Measurements from ENCODE around the gene MPPED2.
A peak's percentile ranks its signal among the peaks of the same experiment; 100 is the strongest.

The MPPED2 gene

DNA sequence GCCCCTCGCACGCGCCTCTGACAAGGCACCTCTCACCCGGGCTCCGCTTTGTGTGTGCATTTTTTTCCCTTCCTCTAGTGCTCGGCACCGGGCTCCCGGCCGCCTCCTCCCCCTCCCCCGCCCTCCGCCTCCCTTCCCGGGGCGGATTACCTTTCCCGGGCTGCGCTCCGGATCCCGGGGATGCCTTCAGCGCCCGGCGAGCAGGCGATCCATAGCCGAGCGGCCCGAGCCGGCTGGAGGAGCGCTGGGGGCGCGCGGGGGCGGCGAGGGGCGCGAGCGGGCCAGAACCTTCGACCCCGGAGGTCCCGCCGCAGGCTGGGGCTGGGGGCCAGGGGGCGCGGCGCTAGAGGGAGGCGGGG, 282 bp downstream of the MPPED2 start:
- DNase-seq (ENCODE audit: insufficient read length, low spot score): no peak

DNA sequence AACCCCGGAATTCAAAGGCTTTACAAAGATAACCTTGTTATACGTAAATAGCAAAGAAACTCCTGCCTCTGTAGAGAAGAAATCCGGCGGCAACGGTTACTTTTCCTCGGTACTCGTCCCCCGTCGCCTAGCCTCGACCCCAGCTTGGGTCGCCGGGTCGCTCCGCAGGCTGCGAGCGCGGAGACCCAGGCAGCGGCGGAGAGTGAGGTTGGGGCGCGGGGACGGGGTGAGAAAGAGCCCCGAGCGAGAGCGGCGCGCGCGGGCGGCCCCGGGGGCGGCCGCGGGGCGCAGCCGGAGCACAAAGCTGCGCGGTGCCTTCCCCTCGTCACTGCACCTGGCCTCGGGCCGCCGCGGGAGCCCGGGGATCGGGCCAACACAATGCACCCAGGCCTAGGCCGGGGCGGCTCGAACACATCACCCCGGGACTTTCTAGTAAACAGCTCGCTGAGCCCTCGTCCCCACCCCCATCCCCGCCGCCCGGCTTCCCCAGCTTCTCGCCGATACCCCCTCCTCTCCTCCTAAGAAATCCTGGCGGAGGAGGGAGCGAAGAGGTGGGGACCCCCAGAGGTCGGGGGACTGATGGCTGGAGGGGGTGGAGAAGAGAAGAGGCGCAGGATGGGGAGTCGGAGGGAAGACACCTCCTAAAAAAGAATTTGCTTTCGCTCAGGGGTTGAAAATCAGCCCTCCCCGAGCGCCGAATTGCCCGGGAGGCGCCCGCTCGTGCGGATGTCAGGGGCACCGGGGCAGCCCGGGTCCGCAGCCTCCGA, 845 bp downstream of the MPPED2 start:
- TF ChIP-seq, protein P1, sequence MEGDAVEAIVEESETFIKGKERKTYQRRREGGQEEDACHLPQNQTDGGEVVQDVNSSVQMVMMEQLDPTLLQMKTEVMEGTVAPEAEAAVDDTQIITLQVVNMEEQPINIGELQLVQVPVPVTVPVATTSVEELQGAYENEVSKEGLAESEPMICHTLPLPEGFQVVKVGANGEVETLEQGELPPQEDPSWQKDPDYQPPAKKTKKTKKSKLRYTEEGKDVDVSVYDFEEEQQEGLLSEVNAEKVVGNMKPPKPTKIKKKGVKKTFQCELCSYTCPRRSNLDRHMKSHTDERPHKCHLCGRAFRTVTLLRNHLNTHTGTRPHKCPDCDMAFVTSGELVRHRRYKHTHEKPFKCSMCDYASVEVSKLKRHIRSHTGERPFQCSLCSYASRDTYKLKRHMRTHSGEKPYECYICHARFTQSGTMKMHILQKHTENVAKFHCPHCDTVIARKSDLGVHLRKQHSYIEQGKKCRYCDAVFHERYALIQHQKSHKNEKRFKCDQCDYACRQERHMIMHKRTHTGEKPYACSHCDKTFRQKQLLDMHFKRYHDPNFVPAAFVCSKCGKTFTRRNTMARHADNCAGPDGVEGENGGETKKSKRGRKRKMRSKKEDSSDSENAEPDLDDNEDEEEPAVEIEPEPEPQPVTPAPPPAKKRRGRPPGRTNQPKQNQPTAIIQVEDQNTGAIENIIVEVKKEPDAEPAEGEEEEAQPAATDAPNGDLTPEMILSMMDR (IDR thresholded peaks at IDR 0.05; ENCODE audit: insufficient read depth, missing control alignments): no peak
- FAIRE-seq (no peak), DNase-seq (ENCODE audit: insufficient read length, low spot score) (peak; percentile 18)

More for the DNA sequence above, 282 bp downstream of the MPPED2 start:
- FAIRE-seq: no peak
- TF ChIP-seq, protein P1 (IDR thresholded peaks at IDR 0.05; ENCODE audit: insufficient read depth, missing control alignments): no peak

DNA sequence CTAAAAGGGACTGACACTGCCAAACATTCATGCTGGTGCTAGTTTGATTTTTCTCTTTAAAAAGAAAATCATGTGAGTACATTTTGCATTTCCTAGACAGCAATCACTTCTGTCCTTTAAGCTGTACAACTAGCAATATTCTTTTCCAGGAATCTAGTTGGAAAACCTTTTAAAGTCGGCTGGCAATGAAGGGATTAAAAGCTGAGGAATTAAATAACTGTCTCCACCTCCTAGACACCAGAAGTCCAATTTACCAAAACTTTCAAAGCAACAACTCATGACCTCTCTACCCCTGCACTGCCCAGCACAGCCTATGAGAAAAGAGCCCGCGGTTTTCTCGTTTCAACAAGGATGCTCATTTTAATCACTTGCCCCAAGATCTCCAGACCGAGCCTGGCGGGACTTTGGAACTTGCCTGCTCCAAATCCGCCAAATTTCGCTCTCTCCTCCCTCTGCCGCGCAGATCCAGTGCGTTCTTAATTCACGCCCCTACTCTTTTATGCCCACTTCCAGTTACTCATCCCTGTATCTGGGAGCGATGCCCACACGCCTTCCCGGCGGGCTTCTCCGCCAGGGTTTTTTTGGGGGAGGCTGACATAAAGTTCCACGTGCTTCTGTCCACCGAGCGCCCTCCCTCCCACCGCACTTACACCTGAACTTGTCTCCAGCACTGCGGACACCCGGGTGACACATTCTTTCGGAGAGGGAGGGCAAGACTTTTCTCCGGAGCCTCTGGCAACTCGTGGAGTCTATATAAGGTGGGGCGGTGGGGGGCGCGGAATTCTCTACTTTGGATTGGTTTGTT, 2.5 kb downstream of the MPPED2 start:
- FAIRE-seq: no peak
- no peak for DNase-seq (ENCODE audit: insufficient read length, low spot score)
- TF ChIP-seq, protein P1 (IDR thresholded peaks at IDR 0.05; ENCODE audit: insufficient read depth, missing control alignments): no peak

DNA sequence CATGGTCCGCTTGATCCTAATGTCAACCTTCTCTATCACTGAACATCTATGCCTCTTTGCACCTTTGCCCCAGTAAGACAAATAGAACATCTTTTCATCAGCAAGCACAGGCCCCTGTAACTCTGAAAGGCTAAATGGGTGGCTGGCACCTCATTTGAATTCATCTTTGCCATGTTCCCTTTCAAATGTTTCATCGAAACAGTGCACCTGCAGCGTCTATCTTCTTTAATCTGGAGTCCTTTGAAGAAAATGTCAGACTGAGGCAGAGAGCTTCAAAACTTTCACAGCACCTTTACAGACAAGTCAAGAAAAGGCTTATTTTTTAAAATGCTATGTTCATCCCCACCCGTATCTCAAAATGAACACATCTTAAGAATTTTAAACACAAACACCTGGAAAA, 3.4 kb downstream of the MPPED2 start:
- FAIRE-seq (no peak), DNase-seq (ENCODE audit: insufficient read length, low spot score) (no peak)
- TF ChIP-seq, protein P1 (IDR thresholded peaks at IDR 0.05; ENCODE audit: insufficient read depth, missing control alignments): no peak

DNA sequence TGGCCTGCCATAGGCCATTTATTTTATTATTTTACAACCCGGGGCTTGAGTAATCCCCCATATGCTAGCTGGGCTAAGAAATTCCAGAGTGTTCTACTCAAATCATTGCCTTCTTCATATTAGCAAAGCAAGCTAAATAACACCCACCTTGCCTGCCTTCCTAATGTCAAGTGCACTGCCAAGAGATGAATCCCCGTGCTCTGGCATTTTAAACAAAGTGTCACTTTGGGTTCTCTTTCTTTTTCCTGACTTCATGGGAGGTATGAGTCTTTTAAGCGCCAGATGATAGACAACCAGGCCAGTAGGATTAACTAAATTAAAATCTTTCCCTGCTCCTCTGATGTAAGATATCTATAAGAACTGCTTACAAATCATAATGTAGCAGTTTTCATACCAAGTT, 4.5 kb downstream of the MPPED2 start:
- FAIRE-seq: no peak
- DNase-seq (ENCODE audit: insufficient read length, low spot score): no peak
- TF ChIP-seq, protein P1 (IDR thresholded peaks at IDR 0.05; ENCODE audit: insufficient read depth, missing control alignments): no peak

DNA sequence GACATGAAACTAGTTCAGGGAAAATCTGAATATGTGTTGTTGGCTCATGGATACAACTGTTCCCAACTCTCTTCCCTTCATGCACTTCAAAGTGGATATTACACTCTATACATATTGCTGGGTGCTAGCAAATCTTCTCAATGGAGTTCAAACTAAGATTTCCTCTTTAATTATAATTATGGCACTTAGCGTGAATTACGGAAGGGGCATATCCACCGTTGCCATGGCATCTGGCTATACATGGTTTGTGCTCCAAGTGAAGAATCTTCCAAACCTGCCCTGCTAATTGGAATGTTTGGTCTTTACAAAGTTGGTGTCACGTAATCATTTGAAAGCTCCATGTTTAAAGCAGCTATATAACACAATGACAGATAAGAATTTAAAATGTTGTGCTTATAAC, 5.6 kb downstream of the MPPED2 start:
- DNase-seq (ENCODE audit: insufficient read length, low spot score) (no peak), FAIRE-seq (no peak)
- TF ChIP-seq, protein P1 (IDR thresholded peaks at IDR 0.05; ENCODE audit: insufficient read depth, missing control alignments): no peak
